Ovary (tissue), 9 donors: ENCODE results near the gene ATG3. TPM values are rescaled to one million over a fixed set of nuclear protein-coding genes. Genes with fewer than 3 reads are reported as not detected.

Experiments
- DNase-seq, 5 donors: peaks; one replicate each; pipeline ENCODE4 v3.0.0-alpha.2; 2019 to 2020
- H3K27ac ChIP-seq, 2 donors: fragments of 200-600 bp; one replicate each; pipeline versions ENCODE4 v1.5.1 to v1.8.0; 2019 to 2022
- H3K27me3 ChIP-seq: fragments of 200-600 bp; one replicate; pipeline ENCODE4 v1.8.0; 2022
- H3K36me3 ChIP-seq: fragments of 200-600 bp; sonication (generic); one replicate; pipeline ENCODE4 v1.5.1; 2019
- H3K4me1 ChIP-seq: one replicate; pipeline ENCODE4 v1.8.1; 2013; ENCODE audit warnings: mild to moderate bottlenecking, moderate library complexity; ENCODE audit not compliant: insufficient read depth
- H3K4me3 ChIP-seq: fragments of 200-600 bp; sonication (generic); one replicate; pipeline ENCODE4 v1.5.1; 2017
- H3K9me3 ChIP-seq, 2 donors: fragments of 200-600 bp in 1 of 2; sonication (generic) in 1 of 2; one replicate each; pipeline versions ENCODE4 v1.5.1 to v1.8.1; 2013 to 2019; ENCODE audit warnings: mild to moderate bottlenecking in 1 of 2, moderate library complexity in 1 of 2
- EP300 ChIP-seq: sonication (generic); formaldehyde crosslinking; IDR thresholded peaks from one replicate; pipeline ENCODE4 v1.6.1; 2017; ENCODE audit warnings: antibody characterized with exemption
- POLR2A ChIP-seq: fragments of 450-650 bp; IDR thresholded peaks from one replicate; pipeline ENCODE4 v1.6.1; 2017; ENCODE audit warnings: antibody characterized with exemption, mild to moderate bottlenecking, moderate library complexity
- WGBS, 3 donors: extraction: QIAGEN DNeasy Blood & Tissue Kit in 1 of 3; methylation state at CpG; one replicate each; pipeline versions ENCODE4 v1.1.5 to v1.1.7; 2013 to 2017; 5-methylcytosine and 5-hydroxymethylcytosine counted together
- intact Hi-C, 4 donors: fragments of 100-400 bp; cut with DNase I; formaldehyde crosslinking; loops; one replicate each; pipeline versions ENCODE4 v1.11.0 to v1.15.1; 2022 to 2023
- polyA plus RNA-seq, 2 donors: library from polyadenylated mRNA; stranded (reverse); fragments of 200-250 nt in 1 of 2; fragments of 350-450 nt in 1 of 2; fragmentation: Illumina TruSeq in 1 of 2; extraction: RNeasy Lipid Tissue Mini Kit (QIAGEN cat#74804) in 1 of 2; gene quantifications; one replicate each; pipeline ENCODE4 v1.2.3, GENCODE V29; 2013 to 2014
- total RNA-seq, 7 donors: library from RNA; depleted of rRNA in 2 of 7; stranded (reverse); fragments of >200 nt in 2 of 7; fragmentation: NEBNext Ultra II Directional in 3 of 7; extraction: Animal tissue kit (Norgen Biotek cat#: 25700) in 3 of 7; gene quantifications; one replicate each; pipeline versions ENCODE4 v1.1.0 to v1.2.4, GENCODE V29; 2016 to 2023
- TF ChIP-seq, protein P1 (sequence below), 3 donors: fragments of 450-650 bp in 2 of 3; fragments of 200-600 bp in 1 of 3; IDR thresholded peaks; one replicate each; pipeline versions ENCODE4 v1.5.1 to v1.8.0; 2016 to 2022; ENCODE audit warnings: antibody characterized with exemption in 3 of 3, mild to moderate bottlenecking in 1 of 3
- donor health status: DM: no; HTN: no; CAD: no; lungs with moderate emphysema.
- donor health status: DM: no; HTN: no; CAD: no.
- donor health status: Bipolar disorder and iron deficiency.
- donor health status: DM: yes; HTN: yes; CAD: no.
- donor health status: DM: no; HTN: no; CAD: no.
- donor health status: DM: yes; HTN: yes; CAD: no.

The ATG3 gene
- total and polyA plus RNA-seq, 9 donors, result 28.4 to 59.4 (median 40.7) TPM

DNA sequence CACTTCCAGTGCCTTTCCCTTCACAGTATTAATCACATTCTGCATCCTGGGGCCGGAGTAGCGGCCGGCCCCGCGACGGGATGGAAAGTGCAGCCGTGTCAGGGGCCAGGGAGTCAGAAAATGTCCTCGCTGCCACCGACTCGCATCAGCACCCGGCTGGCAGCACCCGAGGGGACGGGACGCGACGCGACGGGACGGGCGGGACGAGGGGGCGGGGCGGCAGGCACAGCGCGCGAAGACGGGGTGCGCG lies 353 bp downstream of the ATG3 start:
- no peaks in the 10 kb centered on the region for H3K27me3 ChIP-seq
- WGBS, 3 donors, result 0 to 2% (median 1%) methylated on average over 21 to 29 of the region's 29 CpGs
- H3K36me3 ChIP-seq, result no peaks in the 10 kb centered on the region
- peak overlapping the region; percentile 75 to 94 for H3K27ac ChIP-seq
- H3K4me1 ChIP-seq, result peaks cover 6% of the 10 kb centered on the region
- H3K9me3 ChIP-seq, result no peaks in the 10 kb centered on the region
- TF ChIP-seq, protein P1, sequence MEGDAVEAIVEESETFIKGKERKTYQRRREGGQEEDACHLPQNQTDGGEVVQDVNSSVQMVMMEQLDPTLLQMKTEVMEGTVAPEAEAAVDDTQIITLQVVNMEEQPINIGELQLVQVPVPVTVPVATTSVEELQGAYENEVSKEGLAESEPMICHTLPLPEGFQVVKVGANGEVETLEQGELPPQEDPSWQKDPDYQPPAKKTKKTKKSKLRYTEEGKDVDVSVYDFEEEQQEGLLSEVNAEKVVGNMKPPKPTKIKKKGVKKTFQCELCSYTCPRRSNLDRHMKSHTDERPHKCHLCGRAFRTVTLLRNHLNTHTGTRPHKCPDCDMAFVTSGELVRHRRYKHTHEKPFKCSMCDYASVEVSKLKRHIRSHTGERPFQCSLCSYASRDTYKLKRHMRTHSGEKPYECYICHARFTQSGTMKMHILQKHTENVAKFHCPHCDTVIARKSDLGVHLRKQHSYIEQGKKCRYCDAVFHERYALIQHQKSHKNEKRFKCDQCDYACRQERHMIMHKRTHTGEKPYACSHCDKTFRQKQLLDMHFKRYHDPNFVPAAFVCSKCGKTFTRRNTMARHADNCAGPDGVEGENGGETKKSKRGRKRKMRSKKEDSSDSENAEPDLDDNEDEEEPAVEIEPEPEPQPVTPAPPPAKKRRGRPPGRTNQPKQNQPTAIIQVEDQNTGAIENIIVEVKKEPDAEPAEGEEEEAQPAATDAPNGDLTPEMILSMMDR (IDR thresholded peaks at IDR 0.05), result no peak
- no peak for TF ChIP-seq EP300
- TF ChIP-seq POLR2A, result no peak
- peak overlapping the region; percentile 72 for H3K4me3 ChIP-seq
- intact Hi-C loops, result loop anchor here in 2 of 4 donors (5.0 kb wide), 2 partner anchors 76 to 1186 kb away; partner anchors contain the start of genes ATP6V1A (in 1 of the 2) and NAA50 (in 1 of the 2)
- DNase-seq, result no peak

DNA sequence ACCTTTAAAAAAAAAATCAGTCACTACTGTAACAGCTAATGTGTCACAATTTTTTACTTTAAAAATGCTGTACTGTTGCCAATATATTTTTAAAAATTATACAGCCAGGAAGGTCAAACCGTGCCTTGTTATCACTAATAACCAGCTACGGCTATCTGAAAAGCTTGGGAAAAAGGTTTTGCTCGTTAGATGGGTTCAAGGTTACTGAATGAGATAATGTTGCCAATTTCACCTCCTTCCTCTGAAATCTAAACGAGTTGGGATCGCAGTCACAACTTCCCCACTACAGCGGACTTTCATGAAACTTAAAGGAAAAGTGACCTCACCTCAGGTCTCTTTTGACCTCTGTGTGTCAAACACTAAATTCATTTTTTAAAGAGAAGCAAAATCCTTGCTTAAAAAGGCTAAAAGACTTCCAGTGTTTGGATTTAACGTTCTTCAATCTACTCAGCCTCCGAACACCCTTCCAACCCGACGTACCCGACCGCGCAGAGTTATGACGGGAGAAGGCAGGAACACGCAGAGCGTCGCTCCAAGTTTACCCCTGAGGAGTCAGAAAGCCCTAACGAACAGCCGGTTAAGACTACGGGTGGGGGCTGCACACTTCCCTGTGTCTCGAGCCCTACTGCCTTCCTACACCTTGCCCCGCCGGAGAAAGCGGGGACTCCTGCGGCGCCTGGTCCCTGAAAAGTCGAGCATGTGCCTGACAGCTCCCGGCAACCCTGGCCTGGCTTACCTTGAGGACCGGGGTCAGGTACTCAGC lies 860 bp downstream of the ATG3 start:
- WGBS, 3 donors, result 0 to 1% (median 0%) methylated on average over 29 of the region's 29 CpGs
- Histone ChIP-seq H3K4me3 (peak overlapping the region; percentile 72), H3K4me1 (peaks cover 6% of the 10 kb centered on the region), H3K9me3 (no peaks in the 10 kb centered on the region), H3K27me3 (no peaks in the 10 kb centered on the region), H3K27ac (peak overlapping the region; percentile 75 to 94), H3K36me3 (no peaks in the 10 kb centered on the region)
- TF ChIP-seq, protein P1 (IDR thresholded peaks at IDR 0.05), result no peak
- TF ChIP-seq EP300 (no peak), POLR2A (no peak)
- intact Hi-C loops, result loop anchor here in 2 of 4 donors (5.0 kb wide), 2 partner anchors 76 to 1186 kb away; partner anchors contain the start of genes ATP6V1A (in 1 of the 2) and NAA50 (in 1 of the 2)
- peak; percentile 70 to 83 (median 74) for DNase-seq

DNA sequence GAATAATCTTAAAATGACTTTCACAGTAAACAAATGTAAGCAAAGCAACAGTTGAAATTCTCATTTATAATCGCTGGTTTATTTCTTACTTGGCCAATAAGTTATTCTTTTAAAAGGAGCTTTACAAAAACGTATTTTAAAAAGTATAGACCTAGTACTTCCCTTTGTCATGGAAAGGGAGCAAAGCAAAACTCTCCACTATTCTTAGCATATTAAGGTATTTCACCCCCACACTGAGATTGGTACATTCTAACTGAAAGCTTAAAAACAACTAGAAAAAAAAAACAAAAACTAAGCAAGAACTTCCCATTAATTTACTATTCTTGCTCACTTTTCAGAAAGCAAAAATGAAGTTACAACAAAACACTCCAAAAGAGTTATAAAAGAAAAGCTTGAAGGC lies 1.5 kb downstream of the ATG3 start:
- intact Hi-C loops, result loop anchor here in 2 of 4 donors (5.0 kb wide), 2 partner anchors 77 to 1187 kb away; partner anchors contain the start of genes ATP6V1A (in 1 of the 2) and NAA50 (in 1 of the 2)
- Histone ChIP-seq H3K27me3 (no peaks in the 10 kb centered on the region), H3K4me3 (peak overlapping the region; percentile 72), H3K9me3 (no peaks in the 10 kb centered on the region), H3K27ac (peak overlapping the region in 1 of 2 donors; percentile 94), H3K4me1 (peaks cover 6% of the 10 kb centered on the region), H3K36me3 (no peaks in the 10 kb centered on the region)
- TF ChIP-seq, protein P1 (IDR thresholded peaks at IDR 0.05), result no peak
- TF ChIP-seq POLR2A, result no peak
- no peak for TF ChIP-seq EP300
- 13 to 21% (median 18%) methylated on average over 2 of the region's 2 CpGs for WGBS, 3 donors
- DNase-seq, result no peak

DNA sequence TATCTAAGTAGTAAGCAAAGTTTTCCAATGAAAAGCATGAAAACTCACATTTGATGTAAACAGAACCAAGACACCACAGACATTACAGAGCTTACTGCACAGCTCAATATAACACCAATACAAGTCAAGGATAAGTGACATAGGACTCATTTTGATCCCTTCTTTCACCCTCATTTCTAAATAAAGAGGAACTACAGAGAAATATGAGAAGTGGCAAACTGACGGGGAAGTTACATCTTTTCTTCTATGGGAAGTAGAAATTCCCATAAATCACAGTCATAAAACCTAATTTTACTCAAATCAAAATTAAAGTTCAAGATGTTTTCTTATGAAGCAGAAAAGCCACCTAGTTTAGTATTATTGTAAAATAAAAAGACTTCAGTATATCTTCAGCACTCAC lies 3.8 kb downstream of the ATG3 start:
- Histone ChIP-seq H3K27ac (no peak overlapping the region), H3K27me3 (no peaks in the 10 kb centered on the region), H3K4me1 (peaks cover 8% of the 10 kb centered on the region), H3K36me3 (no peaks in the 10 kb centered on the region), H3K4me3 (no peak overlapping the region), H3K9me3 (no peaks in the 10 kb centered on the region)
- DNase-seq, result no peak
- TF ChIP-seq POLR2A (no peak), EP300 (no peak)
- TF ChIP-seq, protein P1 (IDR thresholded peaks at IDR 0.05), result no peak
- 88 to 95% (median 94%) methylated on average over 1 of the region's 1 CpG for WGBS, 3 donors
- intact Hi-C loops, result no loop called here
